NCI-H2081 treated with DMSO at 0.1 percent for 48 hours (cell line): ENCODE measurements around the gene TM4SF20.

Experiments
- DNase-seq: peaks from one replicate; lab custom pipeline; 2025; lab: John Stamatoyannopoulos, UW

TM4SF20 gene

DNA sequence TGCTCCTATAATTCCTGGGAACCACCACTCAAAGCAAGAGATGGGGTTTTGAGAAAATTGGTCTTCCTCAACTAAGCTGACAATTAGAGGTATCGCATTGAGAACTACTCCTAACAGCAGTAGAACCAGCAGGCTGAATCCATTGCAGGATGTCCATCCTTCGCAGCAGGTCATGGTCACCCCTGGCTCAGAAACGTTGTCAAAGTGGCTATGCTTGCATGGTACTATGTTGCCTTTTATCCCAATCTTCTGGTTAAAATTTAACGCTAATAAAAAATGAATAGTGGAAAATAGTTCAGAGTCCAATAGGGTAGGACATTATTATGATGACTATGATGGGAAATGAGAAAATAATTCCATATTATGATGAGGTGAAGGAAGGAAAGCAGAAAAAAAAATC, at the start of gene TM4SF20:
Gene TM4SF20 (minus strand): TSS at position 212 of the 400 bp plus-strand sequence. CDS start 38 bp downstream, at position 174.
- DNase-seq, result no peak

GRCh38 chr2:227428731-227429285, 49.7 kb upstream of the TM4SF20 start:
- DNase-seq, result no peak

GRCh38 chr2:227423656-227424499, 44.8 kb upstream of the TM4SF20 start:
- no peak for DNase-seq

- no peak for DNase-seq
Observed at GRCh38 chr2:227420087-227421052, 41.3 kb upstream of the TM4SF20 start.

DNA sequence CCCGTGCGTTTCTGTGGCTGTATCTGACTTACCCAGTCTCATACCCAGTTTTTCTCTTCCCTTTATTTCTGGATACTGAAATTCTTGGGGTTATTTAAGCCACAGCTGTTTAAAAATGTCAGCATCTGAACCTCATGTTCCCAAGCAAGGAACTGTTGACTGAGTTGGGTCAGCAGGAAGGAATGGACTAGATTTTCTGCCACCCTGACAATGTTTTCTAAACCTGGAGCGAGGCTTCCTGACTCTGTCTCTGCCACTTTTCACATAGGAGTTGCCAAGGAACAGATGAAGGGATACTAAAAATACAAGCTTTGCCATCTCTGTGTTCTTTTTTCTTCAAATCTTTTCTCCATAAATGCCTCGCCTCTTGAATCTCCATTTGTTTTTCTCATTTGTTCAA, 37.6 kb upstream of the TM4SF20 start:
- no peak for DNase-seq

DNA sequence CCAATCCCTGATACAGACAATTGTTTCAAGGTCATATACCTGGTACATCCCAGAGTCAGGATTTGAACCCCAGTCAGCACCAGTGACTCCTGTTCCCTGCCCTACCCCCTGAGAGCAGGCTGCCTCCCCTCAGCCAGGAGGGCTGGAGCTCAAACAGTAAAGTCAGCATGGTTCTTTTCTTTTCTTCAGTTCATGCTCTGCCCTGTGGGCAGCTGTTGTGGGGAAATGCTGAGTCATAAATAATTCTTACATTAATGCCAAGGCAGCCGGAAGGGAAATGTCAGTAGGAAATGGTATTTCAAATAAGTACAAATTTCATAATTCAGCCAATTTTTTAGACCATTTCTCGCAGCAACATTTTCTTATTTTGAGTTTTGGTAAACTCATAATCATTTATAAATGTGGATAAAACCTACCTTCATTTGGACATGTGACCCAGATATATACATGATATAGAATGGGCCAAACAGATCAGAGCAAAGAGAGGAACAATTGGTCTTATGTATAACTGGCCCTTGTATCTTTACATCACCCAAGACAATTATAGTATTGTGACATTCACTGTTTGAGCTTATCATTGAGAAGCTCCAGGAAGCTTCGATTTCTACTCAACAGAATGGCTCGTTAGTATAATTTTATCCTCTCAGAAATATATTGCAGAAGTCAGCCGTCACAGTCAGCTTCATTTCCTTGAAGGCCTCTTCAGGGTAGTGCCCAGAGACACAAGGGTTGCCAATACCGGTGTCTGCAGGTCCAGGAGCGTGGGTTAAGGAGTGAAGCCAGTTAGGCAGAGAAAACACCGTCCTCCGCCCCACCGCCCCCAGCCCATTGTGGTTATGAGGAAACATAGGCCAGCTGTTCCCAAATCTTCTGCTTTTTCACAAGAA, 36.7 kb upstream of the TM4SF20 start:
- no peak for DNase-seq

GRCh38 chr2:227414846-227415245, 35.7 kb upstream of the TM4SF20 start:
- no peak for DNase-seq

- no peak for DNase-seq
Observed at GRCh38 chr2:227413371-227413770, 34.3 kb upstream of the TM4SF20 start.

DNA sequence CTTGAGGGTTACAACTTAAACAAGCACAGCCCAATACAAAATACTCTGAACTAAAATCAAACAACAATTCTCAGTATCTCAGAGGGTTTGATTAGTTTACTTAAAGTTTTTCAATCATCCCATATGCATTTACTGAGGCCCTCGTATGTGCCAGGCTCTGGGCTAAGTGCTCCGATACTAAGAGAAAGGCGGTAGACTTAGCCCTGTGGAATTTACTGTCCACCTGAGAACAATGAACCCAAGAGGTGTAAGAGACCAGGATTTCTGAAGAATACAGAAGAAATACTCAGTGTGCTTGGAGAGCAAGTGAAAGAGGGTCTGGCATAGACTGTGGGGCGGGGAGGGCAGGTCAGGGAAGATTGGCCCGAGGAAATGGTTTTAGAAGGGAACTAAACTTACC, 33.8 kb upstream of the TM4SF20 start:
- DNase-seq, result no peak

- DNase-seq, result no peak
Observed at GRCh38 chr2:227411990-227412350, 32.9 kb upstream of the TM4SF20 start.

DNA sequence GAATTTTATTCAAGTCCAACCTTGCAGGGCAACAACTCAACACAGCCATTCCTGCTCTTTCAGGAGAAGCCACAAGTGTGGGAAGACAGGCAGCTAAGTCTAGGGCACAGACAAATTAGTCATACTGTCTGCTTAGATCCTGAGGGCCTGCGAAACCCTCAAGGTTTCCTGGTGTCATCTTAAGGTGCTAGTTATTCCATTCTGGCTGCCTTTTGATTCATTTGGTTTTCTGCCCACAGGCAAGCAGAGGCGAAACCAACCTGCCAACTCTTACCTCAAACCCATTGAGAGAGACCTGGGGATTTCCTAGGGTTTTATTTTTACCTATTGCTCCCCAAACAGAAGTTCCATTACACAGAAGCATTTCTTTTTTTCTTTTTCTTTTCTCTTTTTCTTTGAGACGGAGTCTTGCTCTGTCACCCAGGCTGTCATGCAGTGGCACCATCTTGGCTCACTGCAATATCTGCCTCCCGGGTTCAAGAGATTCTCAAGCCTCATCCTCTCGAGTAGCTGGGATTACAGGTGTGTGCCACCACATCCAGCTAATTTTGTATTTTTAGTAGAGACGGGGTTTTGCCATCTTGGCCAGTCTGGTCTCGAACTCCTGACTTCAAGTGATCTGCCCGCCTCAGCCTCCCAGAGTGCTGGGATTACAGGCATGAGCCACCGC, 32.3 kb upstream of the TM4SF20 start:
- DNase-seq, result no peak

- DNase-seq, result no peak
Observed at GRCh38 chr2:227410191-227410590, 31.1 kb upstream of the TM4SF20 start.

DNA sequence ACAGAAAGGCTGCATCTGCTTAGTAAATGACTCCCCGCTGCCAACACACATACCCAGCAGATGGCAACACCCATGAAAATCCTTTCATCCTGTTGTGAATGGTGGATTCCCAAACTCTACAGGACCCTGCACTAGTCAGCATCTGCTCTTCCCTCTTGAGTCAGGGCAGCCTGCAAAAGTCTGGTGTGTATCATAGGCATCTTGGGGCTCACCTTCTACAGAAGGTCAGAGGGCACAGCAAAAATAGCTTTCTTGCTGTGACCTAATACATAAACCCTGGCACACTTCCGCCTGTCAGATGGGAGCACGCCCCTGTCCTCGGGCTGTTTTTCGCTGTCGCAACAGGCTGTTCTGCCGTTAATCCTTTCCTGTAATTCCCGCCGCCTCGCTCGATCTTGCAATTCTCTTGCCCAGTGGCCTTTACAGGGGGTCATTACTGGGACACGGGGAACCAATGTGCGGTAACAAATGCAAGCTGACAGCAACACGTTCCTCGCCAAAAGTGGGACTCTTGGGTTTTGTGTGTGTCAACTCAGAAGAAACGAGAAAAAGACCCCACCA, 28.6 kb upstream of the TM4SF20 start:
- DNase-seq, result no peak

- DNase-seq, result peak; percentile 77
Observed at GRCh38 chr2:227406177-227407031, 27.3 kb upstream of the TM4SF20 start.

DNA sequence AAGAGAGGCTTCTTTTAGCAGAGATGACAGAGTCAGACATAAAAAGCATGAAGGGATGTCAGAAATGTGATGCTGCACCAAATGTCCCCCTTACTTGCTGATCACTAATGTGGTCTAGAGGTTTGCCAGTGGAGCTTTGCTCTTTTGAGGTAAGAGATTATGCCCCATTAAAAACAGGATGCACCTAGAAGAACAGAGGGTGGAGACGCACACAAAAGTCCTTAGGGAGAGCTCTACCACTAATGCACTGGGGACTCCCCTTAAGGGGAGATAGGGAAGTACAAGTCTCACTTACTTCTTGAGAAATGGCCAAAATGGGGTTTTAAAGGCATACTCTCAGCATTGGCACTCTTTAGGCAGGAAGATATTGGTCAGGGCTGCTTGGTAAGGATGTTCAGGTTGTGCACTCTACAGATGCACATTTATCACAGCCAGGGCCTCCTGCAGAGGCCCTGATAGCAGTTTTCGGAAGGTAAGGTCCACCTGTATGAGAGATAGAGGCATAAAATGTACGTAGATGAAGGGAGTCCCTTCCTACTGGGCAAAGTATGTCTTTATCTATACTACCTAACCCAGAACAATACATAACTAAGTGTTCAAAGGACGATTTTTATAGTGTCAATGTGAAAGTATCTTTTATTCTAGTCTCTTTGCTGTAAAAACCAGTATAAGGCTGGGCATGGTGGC, 25.6 kb upstream of the TM4SF20 start:
- no peak for DNase-seq

- no peak for DNase-seq
Observed at GRCh38 chr2:227402959-227403358, 23.9 kb upstream of the TM4SF20 start.

GRCh38 chr2:227402321-227402720, 23.2 kb upstream of the TM4SF20 start:
- no peak for DNase-seq

DNA sequence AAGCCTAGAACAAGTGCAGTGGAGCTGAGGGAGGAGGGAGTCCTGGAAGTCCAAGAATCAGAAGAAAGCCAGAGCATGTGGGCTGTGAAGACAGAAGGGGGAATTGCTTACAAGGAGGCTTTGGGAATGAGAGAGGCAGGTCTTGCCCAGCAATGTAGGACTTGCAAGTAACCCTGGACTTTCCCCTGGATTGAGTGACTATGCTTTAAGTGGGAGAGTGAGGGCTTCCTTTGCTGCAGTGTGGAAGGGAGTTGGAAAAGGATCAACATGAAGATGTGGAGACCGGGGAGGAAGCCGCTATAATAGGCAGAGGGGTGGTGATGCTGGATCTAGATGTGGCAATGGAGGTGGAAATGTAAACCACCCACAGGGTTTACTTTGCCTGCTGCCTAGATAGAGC, 22.4 kb upstream of the TM4SF20 start:
- no peak for DNase-seq
